ENCODE results near the gene GLB1L3. TPM values are rescaled to one million over a fixed set of nuclear protein-coding genes. Genes with fewer than 3 reads are reported as not detected.

Gene GLB1L3
- not detected in 2 replicates for total RNA-seq

GRCh38 chr11:134275534-134276395 lies at the start of gene GLB1L3:
Gene GLB1L3, plus strand, starts transcription at chr11:134276379. Its CDS starts 362 bp downstream, at chr11:134276741.
- DNase-seq (ENCODE audit: low read depth): no peak

DNA sequence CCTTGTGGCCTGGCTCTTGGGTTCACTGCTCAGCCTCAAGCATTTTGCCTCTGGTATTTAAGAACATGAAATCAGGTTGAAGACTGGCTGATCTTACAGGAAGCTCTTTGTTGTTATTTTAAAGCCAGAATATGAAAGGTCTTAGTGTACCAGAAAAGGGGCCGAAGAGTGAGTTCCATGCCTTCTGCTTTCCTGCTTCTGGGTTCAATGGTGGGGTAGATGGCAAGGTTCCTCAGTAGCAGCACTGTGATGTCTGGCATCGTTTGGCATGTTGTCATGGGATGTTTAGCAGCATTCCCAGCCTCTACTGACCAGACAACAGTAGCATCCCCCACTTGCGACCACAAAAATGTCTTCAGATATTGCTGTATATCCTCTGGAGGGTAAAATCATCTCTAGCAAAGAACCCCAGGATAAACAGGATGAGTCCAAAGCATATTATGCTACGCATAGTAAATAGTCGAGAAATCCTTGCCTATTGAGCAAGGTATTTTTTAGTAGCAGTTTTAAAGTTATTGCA lies 49.3 kb upstream of the GLB1L3 start:
- no peak for DNase-seq (ENCODE audit: low read depth)

GRCh38 chr11:134228625-134229024 lies 47.6 kb upstream of the GLB1L3 start:
- peak; percentile 52 for DNase-seq (ENCODE audit: low read depth)

DNA sequence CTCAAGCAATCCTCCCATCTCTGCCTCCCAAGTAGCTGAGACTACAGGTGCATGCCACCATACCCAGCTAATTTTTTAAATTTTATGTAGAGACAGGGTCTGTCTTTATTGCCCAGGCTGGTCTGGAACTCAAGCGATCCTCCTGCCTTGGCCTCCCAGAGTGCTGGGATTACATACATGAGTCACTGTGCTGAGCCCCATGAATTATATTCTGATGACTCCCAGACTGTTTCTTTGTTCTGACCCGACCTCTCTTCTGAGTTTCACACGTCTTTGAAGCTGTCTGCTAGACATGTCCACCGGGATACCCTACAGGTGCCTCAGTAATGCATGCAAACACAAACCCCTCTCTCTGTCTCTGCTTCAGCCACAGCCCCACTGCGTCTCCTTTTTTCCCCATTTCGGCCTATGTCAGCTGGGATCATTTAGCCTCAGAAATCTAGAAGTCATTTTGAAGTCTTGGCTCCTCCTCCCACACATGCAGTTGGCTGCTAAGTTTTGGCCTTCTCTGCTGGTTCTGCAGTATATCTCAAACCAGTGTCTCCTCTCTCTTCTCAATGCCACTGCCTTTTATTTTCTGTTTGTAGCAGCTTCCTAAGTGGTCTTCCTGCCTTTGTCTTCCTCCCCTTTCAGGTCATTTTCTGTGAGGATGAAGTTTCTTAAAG lies 46.9 kb upstream of the GLB1L3 start:
- no peak for DNase-seq (ENCODE audit: low read depth)

DNA sequence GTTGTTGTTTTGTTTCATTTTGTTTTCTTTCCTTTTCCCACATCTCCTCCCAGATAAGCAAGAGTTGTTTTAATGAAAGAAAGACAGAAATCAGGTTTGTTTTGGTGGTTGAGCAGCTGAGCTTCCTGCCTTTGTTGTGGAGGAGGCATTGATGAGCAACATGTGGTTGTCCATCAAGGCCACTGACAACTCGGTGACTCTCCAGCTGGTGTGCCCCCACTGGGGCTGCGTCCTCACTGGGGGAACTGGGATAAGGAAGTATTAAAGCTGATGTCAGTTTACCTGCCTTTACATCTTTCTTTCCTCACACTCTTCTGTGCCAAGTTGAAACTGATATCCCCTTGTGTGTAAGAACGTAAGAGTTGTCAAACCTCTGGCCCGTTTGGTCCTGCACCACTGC lies 45.8 kb upstream of the GLB1L3 start:
- no peak for DNase-seq (ENCODE audit: low read depth)

DNA sequence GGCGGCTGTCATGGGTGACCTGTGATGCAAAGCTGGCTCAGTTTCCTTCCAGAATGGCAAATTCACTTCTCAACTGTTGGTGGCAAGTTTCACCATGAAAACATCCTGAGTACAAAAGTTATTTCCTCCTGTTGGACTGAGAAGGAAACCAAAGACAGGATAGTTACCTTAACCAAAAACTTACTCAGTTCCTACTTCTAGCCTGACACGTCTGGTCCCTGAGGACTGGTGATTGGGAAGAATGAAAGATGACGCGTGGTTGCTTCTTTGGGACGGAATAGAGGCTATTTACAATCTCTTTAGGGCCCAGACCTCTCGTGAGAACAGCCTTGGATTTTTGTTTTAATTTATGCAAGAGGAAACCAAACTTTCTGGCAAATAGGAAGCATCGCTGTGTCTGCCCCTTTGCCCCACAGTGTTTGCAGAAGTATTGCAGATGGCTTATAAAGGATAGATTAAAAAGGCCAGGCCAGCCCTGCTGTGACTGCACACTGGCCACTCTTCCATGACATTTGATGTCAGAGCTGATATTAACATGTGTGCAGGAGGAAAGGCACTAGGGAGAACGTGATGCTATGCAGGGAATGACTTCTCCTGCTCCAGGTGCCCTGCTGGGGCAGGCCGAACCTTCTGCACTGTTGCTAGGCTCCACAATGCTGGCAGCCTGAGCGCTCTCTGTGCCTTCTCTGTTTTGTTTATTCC lies 44.1 kb upstream of the GLB1L3 start:
- no peak for DNase-seq (ENCODE audit: low read depth)

- no peak for DNase-seq (ENCODE audit: low read depth)
Measured at GRCh38 chr11:134233729-134234179, 42.4 kb upstream of the GLB1L3 start.

DNA sequence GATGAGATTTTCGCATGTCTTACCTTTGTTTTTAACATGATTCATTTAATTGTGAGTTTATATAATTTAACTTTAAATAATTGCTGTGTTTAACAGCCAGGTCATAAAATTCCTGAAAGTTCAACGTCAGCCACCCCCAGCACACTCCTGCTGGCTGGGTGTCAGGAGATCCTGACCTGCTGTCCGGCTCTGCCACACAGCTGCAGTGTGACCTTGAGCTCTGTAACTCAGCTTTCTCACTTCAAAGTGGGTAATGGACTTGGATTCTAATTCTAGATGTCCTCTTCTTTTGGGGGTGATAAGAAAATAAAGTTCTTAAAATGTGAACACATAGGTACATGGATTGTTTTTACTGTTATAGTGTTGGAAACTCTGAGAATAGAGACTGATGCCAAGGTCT lies 40.8 kb upstream of the GLB1L3 start:
- DNase-seq (ENCODE audit: low read depth): no peak

GRCh38 chr11:134236834-134237556 lies 39.2 kb upstream of the GLB1L3 start:
- DNase-seq (ENCODE audit: low read depth): no peak

- no peak for DNase-seq (ENCODE audit: low read depth)
Measured at GRCh38 chr11:134237557-134237922, 38.6 kb upstream of the GLB1L3 start.

DNA sequence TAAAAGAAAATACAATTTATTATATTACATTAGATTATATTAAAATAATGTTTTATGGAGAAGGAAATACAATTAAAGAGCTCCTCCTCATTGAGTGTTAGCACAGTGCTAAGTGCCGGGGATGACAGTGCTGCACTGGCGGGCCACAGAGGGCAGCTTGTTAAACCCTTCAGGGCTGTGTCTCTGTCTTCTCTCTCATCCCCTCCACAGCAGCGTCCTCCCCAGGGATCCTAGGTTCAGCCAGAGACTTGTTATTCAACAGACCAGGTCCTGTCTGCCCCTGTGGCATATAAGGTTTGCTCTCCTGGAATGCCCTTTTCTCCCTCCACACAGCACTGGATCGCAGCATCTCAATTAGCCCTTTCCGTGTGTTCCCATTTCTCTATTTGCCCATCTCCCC lies 37.2 kb upstream of the GLB1L3 start:
- DNase-seq (ENCODE audit: low read depth): no peak

- DNase-seq (ENCODE audit: low read depth): no peak
Measured at GRCh38 chr11:134240592-134240991, 35.6 kb upstream of the GLB1L3 start.

GRCh38 chr11:134242376-134242775 lies 33.8 kb upstream of the GLB1L3 start:
- no peak for DNase-seq (ENCODE audit: low read depth)

DNA sequence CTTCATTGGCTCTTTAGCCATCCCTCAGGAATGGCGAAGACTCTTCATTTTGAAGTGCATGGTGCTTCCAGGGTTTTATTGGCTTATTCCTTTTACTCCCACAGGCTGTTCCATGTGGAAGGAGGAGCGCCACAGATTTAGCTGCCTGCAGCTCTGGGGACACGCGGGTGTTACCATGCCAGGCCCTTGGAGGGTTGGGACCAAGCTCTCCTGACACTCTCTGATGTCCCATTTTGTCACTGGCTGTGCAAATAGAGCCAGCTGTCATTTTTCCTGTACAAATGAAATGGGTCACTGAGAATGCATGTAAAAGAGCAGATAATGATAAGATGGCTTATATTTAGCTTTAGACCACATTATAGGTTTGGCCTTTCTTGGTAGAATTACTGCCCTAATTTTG lies 32.3 kb upstream of the GLB1L3 start:
- DNase-seq (ENCODE audit: low read depth): no peak

- no peak for DNase-seq (ENCODE audit: low read depth)
Measured at GRCh38 chr11:134244593-134244992, 31.6 kb upstream of the GLB1L3 start.

- no peak for DNase-seq (ENCODE audit: low read depth)
Measured at GRCh38 chr11:134245434-134245833, 30.7 kb upstream of the GLB1L3 start.

DNA sequence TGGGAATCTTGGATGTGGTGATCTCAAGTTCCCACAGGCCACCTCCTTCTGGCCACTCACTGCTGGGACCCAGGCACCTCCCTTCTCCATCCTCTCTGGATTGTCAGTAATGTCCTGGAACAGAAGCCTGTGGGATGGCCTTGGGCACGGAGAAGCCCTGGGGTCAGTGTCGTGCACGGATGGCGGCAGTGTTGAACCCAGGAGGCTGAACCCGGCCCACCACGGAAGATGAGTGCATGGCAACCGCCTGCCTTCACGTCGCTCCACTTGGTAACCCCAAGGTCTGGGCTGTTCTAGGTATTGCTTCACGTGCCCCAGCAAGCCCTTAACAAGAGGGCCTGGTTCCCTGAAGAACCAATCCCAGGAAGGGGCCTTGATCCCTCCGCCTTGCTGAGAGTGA lies 30.1 kb upstream of the GLB1L3 start:
- DNase-seq (ENCODE audit: low read depth): no peak

DNA sequence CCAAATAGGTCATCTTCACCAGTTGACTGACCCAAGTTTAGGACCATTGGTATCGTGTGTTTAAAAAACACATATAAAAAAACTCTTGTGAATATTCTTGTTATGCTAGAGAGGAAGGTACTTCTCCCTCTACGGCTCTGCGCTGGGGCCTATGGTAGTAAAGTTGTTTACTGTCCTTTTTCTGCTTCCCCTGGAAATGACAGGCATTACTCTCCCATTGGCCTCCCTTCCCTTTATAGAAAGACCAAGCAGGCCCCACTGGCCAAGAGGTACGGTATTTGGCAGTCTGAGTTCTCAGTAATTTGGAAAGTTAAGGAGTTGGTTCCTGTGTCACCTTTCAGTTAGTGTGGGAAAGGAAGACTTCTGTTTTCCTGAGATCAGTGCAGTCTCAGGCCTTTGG lies 29.5 kb upstream of the GLB1L3 start:
- DNase-seq (ENCODE audit: low read depth): no peak

GRCh38 chr11:134248910-134249480 lies 27.2 kb upstream of the GLB1L3 start:
- no peak for DNase-seq (ENCODE audit: low read depth)

DNA sequence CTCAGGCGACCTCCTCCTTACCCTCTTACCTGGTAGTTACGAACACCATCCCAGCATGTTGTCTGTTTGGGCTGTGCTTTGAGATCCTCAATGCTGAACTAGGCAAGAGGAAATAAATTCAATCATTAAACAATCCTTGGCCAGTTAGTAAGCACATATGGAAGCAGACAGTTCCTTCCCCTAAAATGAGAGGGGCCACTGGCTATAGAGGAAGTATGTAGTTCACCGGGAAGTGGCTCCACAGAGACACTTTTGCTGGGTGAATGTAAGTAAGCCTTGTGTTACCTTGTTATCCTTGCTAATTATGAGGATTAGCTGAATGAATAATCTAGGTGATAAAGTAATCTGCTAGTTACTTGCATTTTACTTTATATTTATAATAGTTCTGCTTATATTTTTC lies 25.9 kb upstream of the GLB1L3 start:
- DNase-seq (ENCODE audit: low read depth): no peak

DNA sequence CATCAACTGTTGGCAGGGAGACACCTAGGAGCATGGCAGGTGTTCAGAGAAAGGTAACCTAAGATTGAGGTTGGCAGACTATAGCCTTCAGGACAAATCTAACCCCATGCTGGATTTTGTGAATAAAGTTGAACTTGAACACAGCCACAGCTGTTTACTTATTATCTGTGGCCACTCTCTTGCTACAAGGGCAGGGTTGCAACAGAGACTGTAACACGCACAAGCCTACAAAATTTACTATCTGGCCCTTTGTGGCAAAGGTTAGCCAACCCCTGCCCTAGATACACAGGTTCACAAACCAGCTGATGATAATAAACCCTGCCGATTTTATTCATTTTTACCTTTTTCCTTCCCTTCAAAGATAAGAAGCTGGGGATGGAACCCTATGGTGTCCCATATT lies 25.5 kb upstream of the GLB1L3 start:
- DNase-seq (ENCODE audit: low read depth): no peak
